OCI-LY3 (cell line): ENCODE measurements around the gene TIGD3.

Experiments used
- EZH2phosphoT487 ChIP-seq: fragments of 200-600 bp; shearing (Covaris generic); IDR thresholded peaks from 2 replicates; pipeline ENCODE4 v1.6.1; 2018; ENCODE audit warnings: antibody characterized with exemption, mixed run types, low read depth
- TF ChIP-seq, protein P1 (sequence below): fragments of 200-600, 300-600 bp; sonication (generic); IDR thresholded peaks from 2 replicates; pipeline ENCODE4 v1.5.1; 2014; ENCODE audit warnings: antibody characterized with exemption, low read length, low read depth

- TF ChIP-seq, protein P1, sequence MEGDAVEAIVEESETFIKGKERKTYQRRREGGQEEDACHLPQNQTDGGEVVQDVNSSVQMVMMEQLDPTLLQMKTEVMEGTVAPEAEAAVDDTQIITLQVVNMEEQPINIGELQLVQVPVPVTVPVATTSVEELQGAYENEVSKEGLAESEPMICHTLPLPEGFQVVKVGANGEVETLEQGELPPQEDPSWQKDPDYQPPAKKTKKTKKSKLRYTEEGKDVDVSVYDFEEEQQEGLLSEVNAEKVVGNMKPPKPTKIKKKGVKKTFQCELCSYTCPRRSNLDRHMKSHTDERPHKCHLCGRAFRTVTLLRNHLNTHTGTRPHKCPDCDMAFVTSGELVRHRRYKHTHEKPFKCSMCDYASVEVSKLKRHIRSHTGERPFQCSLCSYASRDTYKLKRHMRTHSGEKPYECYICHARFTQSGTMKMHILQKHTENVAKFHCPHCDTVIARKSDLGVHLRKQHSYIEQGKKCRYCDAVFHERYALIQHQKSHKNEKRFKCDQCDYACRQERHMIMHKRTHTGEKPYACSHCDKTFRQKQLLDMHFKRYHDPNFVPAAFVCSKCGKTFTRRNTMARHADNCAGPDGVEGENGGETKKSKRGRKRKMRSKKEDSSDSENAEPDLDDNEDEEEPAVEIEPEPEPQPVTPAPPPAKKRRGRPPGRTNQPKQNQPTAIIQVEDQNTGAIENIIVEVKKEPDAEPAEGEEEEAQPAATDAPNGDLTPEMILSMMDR: no peak
- no peak for TF ChIP-seq EZH2phosphoT487
These were observed 12.7 kb upstream of the TIGD3 start for GRCh38 chr11:65341856-65342255.
